H9 (cell line): ENCODE data around the gene SORBS1. TPM values are rescaled to one million over a fixed set of nuclear protein-coding genes. Genes with fewer than 3 reads are reported as not detected.

Experiments
- DNase-seq: peaks from one replicate; pipeline ENCODE4 v3.0.0-alpha.2; 2017
- H2AFZ ChIP-seq: one replicate; pipeline ENCODE4 v1.6.1; 2013; ENCODE audit warnings: mild to moderate bottlenecking, low read length, control low read depth, moderate library complexity
- H2AK5ac ChIP-seq: 2 replicates; pipeline ENCODE4 v1.6.1; 2013; ENCODE audit warnings: low read length, control low read depth, mixed read lengths; ENCODE audit not compliant: insufficient read length
- H2BK120ac ChIP-seq: one replicate; pipeline ENCODE4 v1.6.1; 2013; ENCODE audit warnings: low read depth, mild to moderate bottlenecking, low read length, control low read depth, inconsistent platforms; ENCODE audit not compliant: poor library complexity, severe bottlenecking
- H2BK12ac ChIP-seq: 2 replicates; pipeline ENCODE4 v1.6.1; 2013; ENCODE audit warnings: low read length, control low read depth, mixed read lengths, low read depth; ENCODE audit not compliant: insufficient read length
- H2BK15ac ChIP-seq: 2 replicates; pipeline ENCODE4 v1.6.1; 2013; ENCODE audit warnings: low read depth, low read length, control low read depth
- H2BK20ac ChIP-seq: one replicate; pipeline ENCODE4 v1.6.1; 2013; ENCODE audit warnings: low read depth, mild to moderate bottlenecking, low read length, control low read depth, inconsistent platforms; ENCODE audit not compliant: poor library complexity, severe bottlenecking
- H2BK5ac ChIP-seq: 2 replicates; pipeline ENCODE4 v1.6.1; 2013; ENCODE audit warnings: low read length, control low read depth, mixed read lengths; ENCODE audit not compliant: insufficient read length
- H3K14ac ChIP-seq: 2 replicates; pipeline ENCODE4 v1.6.1; 2013; ENCODE audit warnings: low read length, control low read depth; ENCODE audit not compliant: insufficient read depth
- H3K18ac ChIP-seq: 2 replicates; pipeline ENCODE4 v1.6.1; 2013; ENCODE audit warnings: low read depth, mild to moderate bottlenecking, mixed read lengths, low read length, control low read depth; ENCODE audit not compliant: insufficient read length
- H3K23ac ChIP-seq: 2 replicates; pipeline ENCODE4 v1.6.1; 2013; ENCODE audit warnings: low read length, control low read depth, mixed read lengths, low read depth; ENCODE audit not compliant: insufficient read length
- H3K23me2 ChIP-seq: 2 replicates; pipeline ENCODE4 v1.6.1; 2013; ENCODE audit warnings: low read depth, mild to moderate bottlenecking, mixed read lengths, low read length, control low read depth; ENCODE audit not compliant: insufficient read length, poor library complexity, severe bottlenecking
- H3K27ac ChIP-seq: 2 replicates; pipeline ENCODE4 v1.5.1; 2013; ENCODE audit warnings: low read length, control low read depth, mixed read lengths, low read depth; ENCODE audit not compliant: insufficient read length
- H3K27me3 ChIP-seq: 2 replicates; pipeline ENCODE4 v1.6.1; 2013; ENCODE audit warnings: low read length, control low read depth, inconsistent platforms; ENCODE audit not compliant: insufficient read depth
- H3K4ac ChIP-seq: 2 replicates; pipeline ENCODE4 v1.6.1; 2013; ENCODE audit warnings: low read depth, mild to moderate bottlenecking, control low read depth, inconsistent platforms, low read length, moderate library complexity
- H3K4me1 ChIP-seq: 2 replicates; pipeline ENCODE4 v1.6.1; 2013; ENCODE audit warnings: low read length, control low read depth, inconsistent platforms; ENCODE audit not compliant: insufficient read depth
- H3K4me2 ChIP-seq: 2 replicates; pipeline ENCODE4 v1.6.1; 2013; ENCODE audit warnings: low read length, control low read depth, mixed read lengths; ENCODE audit not compliant: insufficient read length, insufficient read depth
- H3K56ac ChIP-seq: 2 replicates; pipeline ENCODE4 v1.6.1; 2013; ENCODE audit warnings: low read depth, mild to moderate bottlenecking, mixed read lengths, low read length, control low read depth; ENCODE audit not compliant: insufficient read length
- H3K79me1 ChIP-seq: 2 replicates; pipeline ENCODE4 v1.6.1; 2013; ENCODE audit warnings: low read depth, mild to moderate bottlenecking, moderate library complexity, low read length, control low read depth, inconsistent platforms; ENCODE audit not compliant: insufficient read depth, poor library complexity, severe bottlenecking
- H3K79me2 ChIP-seq: 2 replicates; pipeline ENCODE4 v1.6.1; 2013; ENCODE audit warnings: low read length, control low read depth, inconsistent platforms; ENCODE audit not compliant: insufficient read depth
- H3K9ac ChIP-seq: 2 replicates; pipeline ENCODE4 v1.6.1; 2013; ENCODE audit warnings: low read length, control low read depth, mixed read lengths; ENCODE audit not compliant: insufficient read length; ENCODE audit errors: extremely low read depth
- H3K9me3 ChIP-seq: one replicate; pipeline ENCODE4 v1.6.1; 2013; ENCODE audit warnings: low read depth, low read length, inconsistent platforms; ENCODE audit not compliant: control insufficient read depth
- H3T11ph ChIP-seq: one replicate; pipeline ENCODE4 v1.6.1; 2013; ENCODE audit warnings: mild to moderate bottlenecking, low read length, control low read depth, inconsistent platforms
- H4K20me1 ChIP-seq: one replicate; pipeline ENCODE4 v1.6.1; 2013; ENCODE audit not compliant: control insufficient read depth, insufficient read length, insufficient read depth
- H4K5ac ChIP-seq: 2 replicates; pipeline ENCODE4 v1.6.1; 2013; ENCODE audit warnings: low read depth, mild to moderate bottlenecking, mixed read lengths, low read length, control low read depth; ENCODE audit not compliant: insufficient read length
- H4K8ac ChIP-seq: replicated peaks from 2 replicates; pipeline ENCODE4 v1.6.1; 2013; ENCODE audit warnings: low read length, control low read depth, mixed read lengths, low read depth; ENCODE audit not compliant: insufficient read length
- H4K91ac ChIP-seq: 2 replicates; pipeline ENCODE4 v1.6.1; 2013; ENCODE audit warnings: low read depth, mild to moderate bottlenecking, moderate library complexity, mixed read lengths, low read length, control low read depth; ENCODE audit not compliant: insufficient read length
- H3K27ac Mint-ChIP-seq, 3 experiments: 2 replicates in 2 of 3; 3 replicates in 1 of 3; pipeline ENCODE4 v1.8.0; 2020 to 2021; ENCODE audit warnings: mixed read lengths in 3 of 3, mild to moderate bottlenecking in 1 of 3, moderate library complexity in 1 of 3
- H3K27me3 Mint-ChIP-seq: 2 replicates; pipeline ENCODE4 v1.8.0; 2021; ENCODE audit warnings: low read depth, mild to moderate bottlenecking, moderate library complexity, mixed read lengths
- H3K36me3 Mint-ChIP-seq, 3 experiments: 2 replicates in 2 of 3; 3 replicates in 1 of 3; pipeline ENCODE4 v1.8.0; 2020 to 2021; ENCODE audit warnings: low read depth in 3 of 3, mixed read lengths in 3 of 3; ENCODE audit not compliant: insufficient read depth in 1 of 3
- H3K4me1 Mint-ChIP-seq, 2 experiments: 2 replicates each; pipeline ENCODE4 v1.8.0; 2020; ENCODE audit warnings: mixed read lengths in 2 of 2
- H3K4me3 Mint-ChIP-seq, 2 experiments: 2 replicates in 1 of 2; 3 replicates in 1 of 2; pipeline ENCODE4 v1.8.0; 2020 to 2021; ENCODE audit warnings: mild to moderate bottlenecking in 2 of 2, mixed read lengths in 2 of 2, moderate library complexity in 1 of 2
- H3K9me3 Mint-ChIP-seq, 2 experiments: 2 replicates in 1 of 2; 3 replicates in 1 of 2; pipeline ENCODE4 v1.8.0; 2020; ENCODE audit warnings: mild to moderate bottlenecking in 2 of 2, mixed read lengths in 2 of 2, moderate library complexity in 1 of 2
- CTCF ChIP-seq: fragments of 200-600 bp; sonication (generic); conservative IDR thresholded peaks from 3 replicates; pipeline ENCODE4 v1.8.0; 2021; ENCODE audit warnings: antibody characterized with exemption, mild to moderate bottlenecking
- WGBS: extraction: QIAGEN DNeasy Blood & Tissue Kit; methylation state at CpG from one replicate; pipeline ENCODE4 v1.1.7; 2013; ENCODE audit warnings: missing lambda C conversion rate, low lambda C conversion rate, mixed read lengths; ENCODE audit not compliant: insufficient read length; ENCODE audit errors: extremely low coverage; 5-methylcytosine and 5-hydroxymethylcytosine counted together
- total RNA-seq: library from RNA; stranded (reverse); gene quantifications from 2 replicates; pipeline ENCODE4 v1.2.1, GENCODE V29; 2021

Gene SORBS1
- total RNA-seq, 1 experiment from 2014 or later, result 24.3 TPM

DNA sequence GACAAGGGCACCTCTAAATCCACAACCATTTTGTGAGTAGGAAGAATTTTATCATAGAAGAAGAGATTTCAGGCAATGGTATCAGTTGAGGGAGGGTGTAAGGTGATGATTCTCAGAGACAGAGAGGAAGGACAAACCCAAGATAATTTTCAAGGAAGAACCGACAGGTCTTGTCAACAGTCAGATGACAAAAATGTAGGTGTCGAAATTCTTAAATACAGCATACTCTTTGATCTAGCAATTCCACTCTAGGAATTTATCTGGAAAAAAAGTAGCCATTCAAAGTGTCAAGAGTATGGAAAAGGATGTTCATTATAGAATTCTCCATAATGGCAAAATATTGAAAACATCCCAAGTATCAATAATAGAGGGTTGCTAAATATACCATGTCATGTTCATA, 256.2 kb downstream of the SORBS1 start:
- Histone ChIP-seq H4K20me1 (no peaks in the 10 kb centered on the region), H2BK12ac (no peak overlapping the region), H3T11ph (no peak overlapping the region), H3K27ac (no peak overlapping the region), H3K23ac (no peak overlapping the region), H2AFZ (no peak overlapping the region), H3K4ac (no peak overlapping the region), H3K14ac (no peak overlapping the region), H2AK5ac (no peak overlapping the region), H3K9ac (no peak overlapping the region), H3K18ac (no peak overlapping the region), H3K56ac (no peak overlapping the region), H4K5ac (no peak overlapping the region), H2BK5ac (no peak overlapping the region), H3K9me3 (no peaks in the 10 kb centered on the region), H3K79me1 (no peaks in the 10 kb centered on the region), H3K4me1 (peaks cover 6% of the 10 kb centered on the region), H3K23me2 (no peaks in the 10 kb centered on the region), H2BK15ac (no peak overlapping the region), H4K8ac (no peak overlapping the region), H3K79me2 (no peaks in the 10 kb centered on the region), H2BK20ac (no peak overlapping the region), H2BK120ac (no peak overlapping the region), H3K27me3 (no peaks in the 10 kb centered on the region), H4K91ac (no peak overlapping the region), H3K4me2 (no peak overlapping the region)
- Mint-ChIP-seq H3K36me3 (no peaks in the 10 kb centered on the region), H3K27me3 (peaks cover 31% of the 10 kb centered on the region), H3K4me1 (peaks cover 16 to 18% of the 10 kb centered on the region in 2 experiments), H3K9me3 (no peaks in the 10 kb centered on the region), H3K4me3 (no peak overlapping the region), H3K27ac (no peak overlapping the region)
- WGBS, result no CpG with 5 or more reads among the region's 2 CpGs
- TF ChIP-seq CTCF, result no peak
- DNase-seq, result no peak
